ENCODE results near the gene CLSTN2. TPM values are rescaled to one million over a fixed set of nuclear protein-coding genes. Genes with fewer than 3 reads are reported as not detected.

CLSTN2 gene
- total RNA-seq, 4 donors from 2014 or later, result 2.7 to 5.0 (median 3.1) TPM

- Histone ChIP-seq H3K4me3 (no peak overlapping the region), H3K27me3 (no peaks in the 10 kb centered on the region), H3K4me1 (no peaks in the 10 kb centered on the region), H3K36me3 (no peaks in the 10 kb centered on the region), H3K9me3 (no peaks in the 10 kb centered on the region), H3K27ac (no peak overlapping the region)
- DNase-seq, result no peak
- TF ChIP-seq POLR2A (IDR thresholded peaks at IDR 0.05), result no peak
- no peak for TF ChIP-seq CTCF (IDR thresholded peaks at IDR 0.05)
Observed at GRCh38 chr3:140432229-140432669, 497.3 kb downstream of the CLSTN2 start.

DNA sequence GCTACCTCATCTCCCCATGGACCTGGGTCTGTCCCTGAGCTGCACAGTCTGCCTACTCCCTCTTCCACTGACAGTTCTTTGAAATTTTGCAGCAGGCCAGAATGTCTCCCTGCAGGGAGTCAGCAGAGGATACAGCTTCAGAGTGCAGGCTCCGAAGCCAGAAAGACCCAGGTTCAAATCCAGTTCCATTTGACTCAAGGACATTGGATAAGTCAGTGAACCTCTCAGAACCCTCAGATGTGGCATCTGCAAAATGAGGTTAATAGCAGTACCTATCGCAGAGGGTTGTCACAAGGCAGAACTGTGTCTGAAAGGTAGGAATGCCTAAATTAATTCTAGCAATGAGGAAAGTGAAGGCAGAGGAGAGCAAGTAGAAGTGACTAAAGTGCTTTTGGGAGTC is 498.4 kb downstream of the CLSTN2 start:
- TF ChIP-seq POLR2A (IDR thresholded peaks at IDR 0.05) (no peak), CTCF (IDR thresholded peaks at IDR 0.05) (no peak)
- Histone ChIP-seq H3K27ac (no peak overlapping the region), H3K4me3 (no peak overlapping the region), H3K9me3 (no peaks in the 10 kb centered on the region), H3K27me3 (no peaks in the 10 kb centered on the region), H3K36me3 (no peaks in the 10 kb centered on the region), H3K4me1 (no peaks in the 10 kb centered on the region)
- DNase-seq, result no peak

- TF ChIP-seq POLR2A (IDR thresholded peaks at IDR 0.05) (no peak), CTCF (IDR thresholded peaks at IDR 0.05) (no peak)
- no peaks in the 10 kb centered on the region for H3K27me3 ChIP-seq
- no peak for DNase-seq
- no peaks in the 10 kb centered on the region for H3K36me3 ChIP-seq
- no peak overlapping the region for H3K4me3 ChIP-seq
- no peaks in the 10 kb centered on the region for H3K4me1 ChIP-seq
- no peaks in the 10 kb centered on the region for H3K9me3 ChIP-seq
- no peak overlapping the region for H3K27ac ChIP-seq
Observed at GRCh38 chr3:140434261-140434905, 499.4 kb downstream of the CLSTN2 start.

DNA sequence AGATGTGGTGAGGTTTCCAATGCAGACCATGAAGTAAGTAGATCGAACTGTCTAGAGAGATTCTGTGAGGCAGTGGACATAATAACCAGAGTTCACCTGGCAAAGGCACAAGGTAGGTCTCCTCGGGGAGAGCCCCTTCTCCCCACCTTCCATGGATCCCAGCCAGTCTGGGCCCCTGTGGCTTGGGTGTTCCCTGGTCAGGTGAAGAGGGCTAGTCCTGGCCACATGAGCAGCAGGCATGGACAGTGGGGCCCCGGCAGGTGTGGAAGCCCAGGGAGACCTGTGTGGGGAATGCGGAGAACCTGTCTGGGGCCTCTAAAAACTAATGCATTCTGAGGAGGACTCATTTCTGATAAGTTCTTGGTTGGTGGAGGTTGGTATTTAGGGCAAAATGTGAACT is 501.4 kb downstream of the CLSTN2 start:
- no peak for DNase-seq
- Histone ChIP-seq H3K36me3 (no peaks in the 10 kb centered on the region), H3K9me3 (no peaks in the 10 kb centered on the region), H3K4me1 (no peaks in the 10 kb centered on the region), H3K27ac (no peak overlapping the region), H3K27me3 (no peaks in the 10 kb centered on the region), H3K4me3 (no peak overlapping the region)
- TF ChIP-seq POLR2A (IDR thresholded peaks at IDR 0.05), result no peak
- TF ChIP-seq CTCF (IDR thresholded peaks at IDR 0.05), result no peak

GRCh38 chr3:140438736-140439470 is 503.9 kb downstream of the CLSTN2 start:
- Histone ChIP-seq H3K36me3 (no peaks in the 10 kb centered on the region), H3K27me3 (no peaks in the 10 kb centered on the region), H3K9me3 (no peaks in the 10 kb centered on the region), H3K4me1 (no peaks in the 10 kb centered on the region), H3K27ac (no peak overlapping the region), H3K4me3 (no peak overlapping the region)
- no peak for TF ChIP-seq POLR2A (IDR thresholded peaks at IDR 0.05)
- TF ChIP-seq CTCF (IDR thresholded peaks at IDR 0.05), result no peak
- DNase-seq, result no peak
